GM18907 (cell line): ENCODE results near the gene ARID3A.
A peak's percentile ranks its signal among the peaks of the same experiment; 100 is the strongest.

Experiments
- ATAC-seq: cut with Tn5 transposase; IDR thresholded peaks from one replicate; pipeline ENCODE4 v1.9.1; 2021; ENCODE audit warnings: mild to moderate bottlenecking, moderate library complexity; ENCODE audit not compliant: unreplicated experiment

Gene ARID3A

DNA sequence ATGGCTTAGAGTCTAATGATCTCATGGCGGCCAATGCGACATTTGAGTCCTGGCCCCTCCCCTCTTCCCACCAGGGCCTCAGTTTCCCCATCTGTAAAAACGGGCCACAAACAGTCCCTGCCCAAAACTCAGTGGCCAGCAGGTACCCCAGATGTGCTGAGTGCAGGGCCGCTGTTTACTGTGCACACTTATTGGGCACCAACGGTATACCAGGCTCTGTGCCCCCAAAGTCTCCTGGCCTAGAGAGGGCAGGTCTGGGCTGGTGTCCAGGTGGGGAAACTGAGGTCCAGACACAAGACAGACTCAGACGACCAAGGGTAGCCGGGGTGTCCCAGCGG, 34.7 kb downstream of the ARID3A start:
- ATAC-seq: no peak

- no peak for ATAC-seq
These were observed 36.2 kb downstream of the ARID3A start for GRCh38 chr19:961866-962620.

GRCh38 chr19:962683-963400, 37.0 kb downstream of the ARID3A start:
- no peak for ATAC-seq

- ATAC-seq: no peak
These were observed 37.7 kb downstream of the ARID3A start for GRCh38 chr19:963486-963951.

GRCh38 chr19:964116-964520, 38.3 kb downstream of the ARID3A start:
- ATAC-seq: no peak

DNA sequence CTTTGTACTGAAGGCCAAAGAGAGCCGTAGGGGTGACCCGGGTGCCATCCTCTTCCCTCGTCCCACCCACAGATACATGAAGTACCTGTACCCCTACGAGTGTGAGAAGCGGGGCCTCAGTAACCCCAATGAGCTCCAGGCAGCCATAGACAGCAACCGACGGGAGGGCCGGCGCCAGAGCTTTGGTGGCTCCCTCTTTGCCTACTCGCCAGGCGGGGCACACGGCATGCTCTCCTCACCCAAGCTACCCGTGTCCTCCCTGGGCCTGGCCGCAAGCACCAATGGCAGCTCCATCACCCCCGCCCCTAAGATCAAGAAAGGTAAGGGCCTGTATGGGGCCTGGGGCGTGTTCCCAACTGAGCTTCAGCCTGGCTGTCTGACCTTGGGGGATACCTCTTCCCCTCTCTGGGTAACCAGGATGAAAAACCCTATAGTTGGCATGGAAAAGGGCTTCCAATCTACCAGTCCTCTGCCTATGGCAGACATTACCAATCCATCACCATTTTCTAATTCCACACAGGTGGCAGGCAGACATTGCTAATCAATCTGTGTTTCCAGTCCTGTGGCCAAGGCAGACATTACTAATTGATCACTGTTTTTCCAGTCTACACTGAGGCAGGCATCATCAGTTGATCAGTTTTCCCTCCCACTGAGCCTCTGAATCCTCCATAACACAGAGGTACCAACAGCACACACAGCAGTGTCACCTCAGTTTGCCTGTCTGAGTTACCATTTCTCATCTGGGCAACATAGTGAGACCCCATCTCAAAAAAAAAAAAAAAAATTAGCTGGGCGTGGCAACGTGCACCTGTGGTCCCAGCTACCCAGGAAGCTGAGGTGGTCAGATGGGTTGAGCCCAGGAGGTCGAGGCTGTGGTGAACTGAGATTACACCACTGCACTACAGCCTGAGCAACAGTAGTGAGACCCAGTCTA, 39.2 kb downstream of the ARID3A start:
- no peak for ATAC-seq

DNA sequence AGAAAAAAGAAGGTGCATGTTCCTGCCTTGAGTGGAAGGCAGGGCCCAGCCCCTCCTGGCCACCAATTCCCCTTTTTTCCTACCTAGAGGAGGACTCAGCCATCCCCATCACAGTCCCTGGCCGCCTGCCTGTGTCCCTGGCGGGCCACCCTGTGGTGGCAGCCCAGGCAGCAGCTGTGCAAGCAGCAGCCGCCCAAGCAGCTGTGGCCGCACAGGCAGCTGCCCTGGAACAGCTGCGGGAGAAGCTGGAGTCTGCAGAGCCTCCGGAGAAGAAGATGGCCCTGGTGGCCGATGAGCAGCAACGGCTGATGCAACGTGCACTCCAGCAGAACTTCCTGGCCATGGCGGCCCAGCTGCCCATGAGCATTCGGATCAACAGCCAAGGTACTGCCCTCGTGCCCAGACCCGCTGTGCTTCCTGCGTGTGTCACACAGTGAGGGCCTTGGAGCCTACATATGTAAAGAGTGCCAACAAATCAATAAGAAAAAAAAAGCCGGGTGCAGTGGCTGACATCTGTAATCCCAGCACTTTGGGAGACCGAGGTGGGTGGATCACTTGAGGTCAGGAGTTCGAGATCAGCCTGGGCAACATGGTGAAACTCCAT, 40.8 kb downstream of the ARID3A start:
- ATAC-seq: no peak

- no peak for ATAC-seq
These were observed 44.9 kb downstream of the ARID3A start for GRCh38 chr19:970695-971094.

- no peak for ATAC-seq
These were observed 46.0 kb downstream of the ARID3A start for GRCh38 chr19:971795-972194.

GRCh38 chr19:972281-972680, 46.4 kb downstream of the ARID3A start:
- no peak for ATAC-seq

GRCh38 chr19:973726-974563, 48.1 kb downstream of the ARID3A start:
- no peak for ATAC-seq

- no peak for ATAC-seq
These were observed 48.9 kb downstream of the ARID3A start for GRCh38 chr19:974564-975257.

DNA sequence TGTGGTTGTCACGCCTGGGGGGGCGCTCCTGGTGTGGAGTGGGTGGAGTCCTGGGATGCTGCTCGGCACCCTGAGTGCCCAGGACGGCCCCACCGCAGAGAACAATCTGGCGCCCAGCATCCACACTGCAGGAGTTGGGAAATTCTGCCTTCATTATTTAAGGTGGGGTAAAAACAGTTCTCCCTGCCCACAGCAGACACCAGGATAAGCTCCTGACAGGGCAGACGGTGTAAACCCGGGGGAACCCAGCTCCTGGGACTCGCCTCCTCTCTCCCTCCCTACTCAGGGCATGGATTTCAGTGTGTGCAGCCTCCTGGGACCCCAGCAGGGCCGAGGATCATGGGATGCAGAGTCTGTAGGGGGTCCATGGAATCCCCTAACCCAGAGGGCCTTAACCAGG, 50.6 kb downstream of the ARID3A start:
- ATAC-seq: no peak

- ATAC-seq: no peak
These were observed 51.2 kb downstream of the ARID3A start for GRCh38 chr19:977058-977464.

- no peak for ATAC-seq
These were observed 53.5 kb downstream of the ARID3A start for GRCh38 chr19:979318-979741.

GRCh38 chr19:980133-980998, 54.5 kb downstream of the ARID3A start:
- ATAC-seq: no peak

- ATAC-seq: peak; percentile 50
These were observed 56.8 kb downstream of the ARID3A start for GRCh38 chr19:982567-983170.
